Prostate gland (tissue), 2 donors: ENCODE data around the gene SIM2. TPM values are rescaled to one million over a fixed set of nuclear protein-coding genes. Genes with fewer than 3 reads are reported as not detected.

Experiments used
- DNase-seq: peaks from one replicate; pipeline ENCODE4 v3.0.0-alpha.2; 2019; ENCODE audit warnings: low spot score
- H3K27ac ChIP-seq, 2 donors: fragments of 200-600 bp; sonication (generic); 2 replicates each; pipeline ENCODE4 v1.5.1; 2017 to 2019
- H3K27me3 ChIP-seq: fragments of 200-600 bp; sonication (generic); replicated peaks from 2 replicates; pipeline ENCODE4 v1.5.1; 2019; ENCODE audit not compliant: insufficient read depth
- H3K36me3 ChIP-seq, 2 donors: fragments of 200-600 bp; sonication (generic); 1 replicate in 1 of 2; 2 replicates in 1 of 2; pipeline versions ENCODE4 v1.5.1 to v1.8.1; 2017 to 2019
- H3K4me1 ChIP-seq: fragments of 200-600 bp; sonication (generic); replicated peaks from 2 replicates; pipeline ENCODE4 v1.5.1; 2019
- H3K4me3 ChIP-seq, 2 donors: fragments of 200-600 bp; sonication (generic); 2 replicates each; pipeline ENCODE4 v1.5.1; 2017 to 2019
- H3K9me3 ChIP-seq: fragments of 200-600 bp; sonication (generic); 2 replicates; pipeline ENCODE4 v1.5.1; 2017
- POLR2A ChIP-seq: fragments of 450-650 bp; IDR thresholded peaks from one replicate; pipeline ENCODE4 v1.6.1; 2016; ENCODE audit warnings: antibody characterized with exemption, mild to moderate bottlenecking
- POLR2AphosphoS5 ChIP-seq: sonication (generic); formaldehyde crosslinking; IDR thresholded peaks from one replicate; pipeline ENCODE4 v1.6.1; 2017; ENCODE audit warnings: antibody characterized with exemption
- WGBS: methylation state at CpG from one replicate; pipeline ENCODE4 v1.1.5; 2018; 5-methylcytosine and 5-hydroxymethylcytosine counted together
- intact Hi-C: fragments of 100-400 bp; cut with DNase I; formaldehyde crosslinking; loops from one replicate; pipeline ENCODE4 v1.14.2; 2022
- total RNA-seq, 2 donors: library from RNA; depleted of rRNA; stranded (reverse); fragments of >200 nt; gene quantifications; one replicate each; pipeline ENCODE4 v1.1.0, GENCODE V29; 2016
- TF ChIP-seq, protein P1 (sequence below), 4 experiments: fragments of 200-600 bp in 2 of 4; fragments of 450-650 bp in 2 of 4; sonication (generic) in 2 of 4; IDR thresholded peaks; 1 replicate in 3 of 4; 2 replicates in 1 of 4; pipeline ENCODE4 v1.5.1; 2016 to 2019; ENCODE audit warnings: antibody characterized with exemption in 4 of 4, mild to moderate bottlenecking in 2 of 4, moderate library complexity in 2 of 4

SIM2 gene
- total RNA-seq, 2 donors from 2014 or later, result 1.0 to 16.3 TPM

DNA sequence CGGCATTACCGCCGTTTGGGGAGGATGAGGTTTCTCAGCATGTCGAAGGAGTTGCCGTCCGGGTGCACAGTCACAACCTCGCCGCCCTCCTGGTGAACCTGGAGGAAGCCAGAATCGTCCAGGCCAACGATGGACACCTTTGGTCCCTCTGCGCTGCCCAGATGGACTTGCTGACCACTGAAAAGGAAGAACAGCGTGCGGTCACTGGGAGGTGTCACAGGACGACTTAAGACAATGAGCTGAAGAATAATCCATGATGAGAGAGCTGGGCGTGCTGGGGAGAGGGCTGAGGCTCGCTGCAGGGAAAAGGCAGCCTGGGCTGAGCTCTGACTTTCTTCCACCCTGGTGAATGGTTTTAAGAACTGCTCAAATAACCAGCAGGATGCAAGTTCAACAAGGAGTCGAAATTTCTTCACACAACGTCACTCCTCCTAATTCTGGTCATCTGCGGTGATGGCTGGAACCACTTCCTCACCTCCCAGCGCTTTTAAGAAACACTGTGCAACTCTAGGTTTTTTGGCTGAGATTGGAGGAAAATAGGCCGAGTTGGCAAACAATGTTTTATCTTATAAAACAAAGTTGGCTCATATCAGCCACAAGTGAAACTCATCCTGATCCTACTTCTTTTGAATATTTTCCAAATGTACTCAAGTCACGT is 55.5 kb downstream of the SIM2 start:
- WGBS, result 76% methylated on average over 22 of the region's 22 CpGs
- DNase-seq, result no peak
- intact Hi-C loops, result loop anchor here (5.0 kb wide), 1 partner anchor 163 kb away; no protein-coding TSS in a partner anchor
- TF ChIP-seq POLR2A, result no peak
- TF ChIP-seq, protein P1, sequence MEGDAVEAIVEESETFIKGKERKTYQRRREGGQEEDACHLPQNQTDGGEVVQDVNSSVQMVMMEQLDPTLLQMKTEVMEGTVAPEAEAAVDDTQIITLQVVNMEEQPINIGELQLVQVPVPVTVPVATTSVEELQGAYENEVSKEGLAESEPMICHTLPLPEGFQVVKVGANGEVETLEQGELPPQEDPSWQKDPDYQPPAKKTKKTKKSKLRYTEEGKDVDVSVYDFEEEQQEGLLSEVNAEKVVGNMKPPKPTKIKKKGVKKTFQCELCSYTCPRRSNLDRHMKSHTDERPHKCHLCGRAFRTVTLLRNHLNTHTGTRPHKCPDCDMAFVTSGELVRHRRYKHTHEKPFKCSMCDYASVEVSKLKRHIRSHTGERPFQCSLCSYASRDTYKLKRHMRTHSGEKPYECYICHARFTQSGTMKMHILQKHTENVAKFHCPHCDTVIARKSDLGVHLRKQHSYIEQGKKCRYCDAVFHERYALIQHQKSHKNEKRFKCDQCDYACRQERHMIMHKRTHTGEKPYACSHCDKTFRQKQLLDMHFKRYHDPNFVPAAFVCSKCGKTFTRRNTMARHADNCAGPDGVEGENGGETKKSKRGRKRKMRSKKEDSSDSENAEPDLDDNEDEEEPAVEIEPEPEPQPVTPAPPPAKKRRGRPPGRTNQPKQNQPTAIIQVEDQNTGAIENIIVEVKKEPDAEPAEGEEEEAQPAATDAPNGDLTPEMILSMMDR (IDR thresholded peaks at IDR 0.05), result no peak
- peak; percentile 44 for TF ChIP-seq POLR2AphosphoS5
- no peak overlapping the region for H3K4me3 ChIP-seq
- H3K27me3 ChIP-seq, result no peaks in the 10 kb centered on the region
- H3K9me3 ChIP-seq, result no peaks in the 10 kb centered on the region
- H3K36me3 ChIP-seq, result no peaks in the 10 kb centered on the region
- H3K4me1 ChIP-seq, result no peaks in the 10 kb centered on the region
- peak overlapping the region in 1 of 2 donors; percentile 24 for H3K27ac ChIP-seq

DNA sequence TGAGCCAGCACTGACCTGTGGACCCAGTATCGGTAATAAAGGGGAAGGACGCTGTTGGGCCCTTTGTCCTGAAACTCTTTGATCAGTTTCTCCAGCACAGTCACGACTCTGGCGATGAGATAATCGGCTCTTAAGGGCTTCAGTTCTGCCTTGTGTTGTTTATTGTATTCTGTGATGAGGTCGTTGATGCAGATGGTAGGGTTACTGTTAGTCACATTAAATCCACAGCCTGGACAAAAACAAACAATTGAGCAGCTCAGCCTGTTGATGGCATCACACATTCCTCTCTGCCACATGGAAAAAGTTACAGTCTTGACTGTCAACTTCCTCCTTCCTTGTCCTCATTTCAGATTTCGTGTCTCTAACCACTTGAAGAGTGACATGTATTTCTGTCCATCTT is 57.6 kb downstream of the SIM2 start:
- Histone ChIP-seq H3K27ac (no peak overlapping the region), H3K27me3 (no peaks in the 10 kb centered on the region), H3K9me3 (no peaks in the 10 kb centered on the region), H3K4me1 (no peaks in the 10 kb centered on the region), H3K4me3 (no peak overlapping the region), H3K36me3 (no peaks in the 10 kb centered on the region)
- WGBS, result 80% methylated on average over 7 of the region's 7 CpGs
- intact Hi-C loops, result no loop called here
- no peak for DNase-seq
- peak; percentile 53 for TF ChIP-seq POLR2AphosphoS5
- TF ChIP-seq, protein P1 (IDR thresholded peaks at IDR 0.05), result no peak

DNA sequence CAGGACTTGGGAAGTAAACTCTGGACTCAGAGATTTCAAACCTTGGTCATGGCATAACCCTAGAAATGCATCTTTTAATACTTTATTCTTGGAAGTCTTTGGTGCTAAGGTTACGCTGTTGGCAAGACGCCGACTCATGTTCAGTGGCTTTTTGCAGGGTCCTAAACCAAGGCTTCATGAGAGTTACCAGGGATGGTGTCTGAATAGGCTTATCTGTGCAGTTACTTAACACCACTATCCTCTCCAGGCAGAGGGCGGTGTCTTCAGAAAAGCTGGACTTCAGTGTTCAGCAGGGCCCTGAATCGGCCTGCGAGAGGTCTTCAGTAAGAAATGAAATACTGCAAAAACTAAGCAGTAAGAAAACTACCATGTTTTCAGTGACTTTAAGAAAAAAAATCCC is 58.3 kb downstream of the SIM2 start:
- Histone ChIP-seq H3K27ac (no peak overlapping the region), H3K27me3 (no peaks in the 10 kb centered on the region), H3K9me3 (no peaks in the 10 kb centered on the region), H3K36me3 (no peaks in the 10 kb centered on the region), H3K4me1 (no peaks in the 10 kb centered on the region), H3K4me3 (no peak overlapping the region)
- intact Hi-C loops, result no loop called here
- whole genome bisulfite sequencing, result 97% methylated on average over 6 of the region's 6 CpGs
- TF ChIP-seq POLR2A (no peak), POLR2AphosphoS5 (no peak)
- TF ChIP-seq, protein P1 (IDR thresholded peaks at IDR 0.05), result no peak
- DNase-seq, result no peak

DNA sequence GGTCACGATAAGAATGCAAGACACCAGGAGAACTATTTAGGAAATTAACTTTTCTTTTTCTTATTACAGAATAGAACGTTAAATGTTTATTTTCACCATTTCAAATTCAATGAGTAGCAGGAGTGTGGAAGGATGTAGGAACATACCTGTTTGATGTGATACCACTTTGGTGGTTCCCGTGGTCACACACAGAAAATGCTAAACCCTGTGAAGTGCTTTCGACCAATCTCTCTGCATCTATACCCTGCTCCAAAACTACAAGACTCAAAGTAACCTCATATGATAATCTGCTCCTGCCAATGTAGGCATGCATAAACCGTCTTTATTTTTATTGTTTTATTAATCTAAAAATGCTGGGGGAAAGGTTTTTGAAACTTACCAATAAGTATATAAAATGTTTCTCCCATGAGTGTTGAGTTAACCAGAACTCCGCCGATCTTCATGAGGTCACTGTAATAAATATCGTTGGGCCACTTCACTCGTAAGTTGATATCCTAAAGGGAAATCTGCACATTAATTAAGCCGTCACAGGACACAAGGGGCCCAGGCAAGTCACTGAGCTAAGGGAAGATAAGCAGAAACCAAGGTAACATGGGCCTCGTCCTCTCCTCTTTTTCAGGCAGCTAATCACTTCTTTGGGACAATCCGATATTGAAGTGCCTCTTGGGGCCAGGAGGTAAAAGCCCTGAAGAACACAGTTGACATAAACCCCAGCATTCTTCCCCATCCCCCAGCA is 60.6 kb downstream of the SIM2 start:
- Histone ChIP-seq H3K36me3 (no peaks in the 10 kb centered on the region), H3K27me3 (no peaks in the 10 kb centered on the region), H3K4me1 (no peaks in the 10 kb centered on the region), H3K9me3 (no peaks in the 10 kb centered on the region), H3K27ac (no peak overlapping the region), H3K4me3 (no peak overlapping the region)
- intact Hi-C loops, result no loop called here
- TF ChIP-seq POLR2A, result no peak
- TF ChIP-seq POLR2AphosphoS5, result no peak
- TF ChIP-seq, protein P1 (IDR thresholded peaks at IDR 0.05), result no peak
- no peak for DNase-seq
- WGBS, result 83% methylated on average over 12 of the region's 12 CpGs

DNA sequence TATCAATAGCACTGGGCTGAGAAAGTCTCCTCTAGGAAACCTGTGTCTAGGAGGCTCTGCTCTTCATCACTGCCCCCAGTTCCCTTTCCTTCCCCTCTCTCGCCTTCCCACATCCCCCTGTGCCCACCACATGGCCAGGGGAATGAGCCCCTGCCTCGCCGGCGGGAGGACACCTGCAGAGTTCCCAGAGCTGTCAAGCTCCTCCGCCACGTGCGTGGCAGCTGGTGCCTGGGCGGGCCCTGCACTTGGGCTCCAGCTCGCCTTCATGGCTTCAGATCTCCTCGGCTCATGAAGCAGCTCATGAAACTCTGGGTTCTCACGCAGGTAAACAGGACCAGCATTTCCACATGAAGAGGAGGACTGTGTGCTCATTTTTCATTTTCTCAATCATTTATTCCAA is 62.8 kb downstream of the SIM2 start:
- H3K4me1 ChIP-seq, result no peaks in the 10 kb centered on the region
- H3K27me3 ChIP-seq, result no peaks in the 10 kb centered on the region
- WGBS, result 95% methylated on average over 11 of the region's 11 CpGs
- H3K27ac ChIP-seq, result no peak overlapping the region
- no peak for DNase-seq
- H3K36me3 ChIP-seq, result no peaks in the 10 kb centered on the region
- intact Hi-C loops, result no loop called here
- no peaks in the 10 kb centered on the region for H3K9me3 ChIP-seq
- no peak overlapping the region for H3K4me3 ChIP-seq
- TF ChIP-seq POLR2A, result no peak
- no peak for TF ChIP-seq POLR2AphosphoS5
- TF ChIP-seq, protein P1 (IDR thresholded peaks at IDR 0.05), result no peak
